GM23248 (cell line): Measurements from ENCODE around the gene PPP4R1.

Experiments used
- EZH2 ChIP-seq: fragments of 200-600 bp; sonication (generic); IDR thresholded peaks from 2 replicates; pipeline ENCODE4 v1.6.1; 2018; ENCODE audit warnings: antibody characterized with exemption, mild to moderate bottlenecking; ENCODE audit not compliant: insufficient read depth, poor library complexity, severe bottlenecking
- EZH2phosphoT487 ChIP-seq: fragments of 200-600 bp; sonication (generic); IDR thresholded peaks from 2 replicates; pipeline ENCODE4 v1.6.1; 2018; ENCODE audit warnings: antibody characterized with exemption, moderate library complexity, mild to moderate bottlenecking, low read depth; ENCODE audit not compliant: insufficient read depth

DNA sequence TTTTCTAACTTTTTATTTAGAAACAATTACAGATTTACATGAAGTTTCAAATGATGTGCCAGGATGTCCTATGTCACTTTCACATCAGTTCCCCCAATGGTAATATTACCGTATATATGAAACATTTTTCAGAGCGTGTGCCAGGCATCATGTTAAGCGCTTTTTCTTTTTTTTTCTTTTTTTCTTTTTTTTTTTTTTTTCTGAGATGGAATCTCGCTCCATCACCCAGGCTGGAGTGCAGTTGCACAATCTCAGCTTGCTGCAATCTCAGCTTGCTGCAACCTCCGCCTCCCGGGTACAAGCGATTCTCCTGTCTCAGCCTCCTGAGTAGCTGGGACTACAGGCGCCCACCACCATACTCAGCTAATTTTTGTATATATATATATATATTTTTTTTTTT is 5.6 kb upstream of the PPP4R1 start:
- TF ChIP-seq EZH2phosphoT487 (no peak), EZH2 (no peak)
